ENCODE results near the gene SLC6A1.

DNA sequence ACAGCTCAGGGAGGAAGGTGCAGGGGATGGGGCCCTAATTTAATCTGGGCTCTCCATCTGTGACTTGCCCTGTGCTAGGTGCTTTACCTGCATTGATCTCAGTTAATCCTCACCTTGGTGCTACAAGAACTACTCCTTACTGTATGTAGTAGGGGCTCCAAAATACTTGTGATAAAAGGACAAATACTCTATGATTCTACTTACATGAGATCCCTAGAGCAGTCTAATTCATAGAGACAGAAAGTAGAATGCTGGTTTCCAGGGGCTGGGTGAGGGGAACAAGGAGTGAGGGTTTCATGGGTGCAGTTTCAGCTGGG, 67.2 kb downstream of the SLC6A1 start:
- TF ChIP-seq, protein P1, sequence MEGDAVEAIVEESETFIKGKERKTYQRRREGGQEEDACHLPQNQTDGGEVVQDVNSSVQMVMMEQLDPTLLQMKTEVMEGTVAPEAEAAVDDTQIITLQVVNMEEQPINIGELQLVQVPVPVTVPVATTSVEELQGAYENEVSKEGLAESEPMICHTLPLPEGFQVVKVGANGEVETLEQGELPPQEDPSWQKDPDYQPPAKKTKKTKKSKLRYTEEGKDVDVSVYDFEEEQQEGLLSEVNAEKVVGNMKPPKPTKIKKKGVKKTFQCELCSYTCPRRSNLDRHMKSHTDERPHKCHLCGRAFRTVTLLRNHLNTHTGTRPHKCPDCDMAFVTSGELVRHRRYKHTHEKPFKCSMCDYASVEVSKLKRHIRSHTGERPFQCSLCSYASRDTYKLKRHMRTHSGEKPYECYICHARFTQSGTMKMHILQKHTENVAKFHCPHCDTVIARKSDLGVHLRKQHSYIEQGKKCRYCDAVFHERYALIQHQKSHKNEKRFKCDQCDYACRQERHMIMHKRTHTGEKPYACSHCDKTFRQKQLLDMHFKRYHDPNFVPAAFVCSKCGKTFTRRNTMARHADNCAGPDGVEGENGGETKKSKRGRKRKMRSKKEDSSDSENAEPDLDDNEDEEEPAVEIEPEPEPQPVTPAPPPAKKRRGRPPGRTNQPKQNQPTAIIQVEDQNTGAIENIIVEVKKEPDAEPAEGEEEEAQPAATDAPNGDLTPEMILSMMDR (IDR thresholded peaks at IDR 0.05; ENCODE audit: insufficient read depth, low read length, poor library complexity, severe bottlenecking), result peak; percentile 2
- TF ChIP-seq EZH2phosphoT487 (conservative IDR thresholded peaks at IDR 0.05; ENCODE audit: low read length), result no peak

Measured in SU-DHL-6 (cell line).